HepG2 (cell line): ENCODE results near the gene TNFRSF6B. TPM values are rescaled to one million over a fixed set of nuclear protein-coding genes. Genes with fewer than 3 reads are reported as not detected.

Experiments
- BORCS8-MEF2B ChIP-seq: sonication (generic); formaldehyde crosslinking; IDR thresholded peaks from 2 replicates; pipeline ENCODE4 v1.8.0; 2022; ENCODE audit warnings: mild to moderate bottlenecking, missing genetic modification reagents
- CBX2 ChIP-seq, 2 experiments: fragments of 200-600 bp in 1 of 2; sonication (generic); formaldehyde crosslinking in 1 of 2; IDR thresholded peaks; 2 replicates each; pipeline versions ENCODE4 v1.7.0 to v1.8.1; 2018 to 2022; ENCODE audit warnings: low read depth in 2 of 2, low read length in 1 of 2, mild to moderate bottlenecking in 1 of 2, missing genetic modification reagents in 1 of 2
- DNMT1 ChIP-seq: sonication (generic); formaldehyde crosslinking; IDR thresholded peaks from 2 replicates; pipeline ENCODE4 v1.5.1; 2020; ENCODE audit warnings: mild to moderate bottlenecking, missing genetic modification reagents
- HNRNPL ChIP-seq: fragments of 200-400 bp; formaldehyde crosslinking; IDR thresholded peaks from 2 replicates; pipeline ENCODE4 v1.6.1; 2017; ENCODE audit warnings: mild to moderate bottlenecking, low read depth, low read length
- IRF2 ChIP-seq: IDR thresholded peaks from 2 replicates; pipeline ENCODE4 v1.6.1; 2018; ENCODE audit warnings: missing genetic modification reagents, missing compliant biosample characterization
- KDM4B ChIP-seq: sonication (generic); formaldehyde crosslinking; IDR thresholded peaks from 2 replicates; pipeline ENCODE4 v1.4.0; 2020; ENCODE audit warnings: missing genetic modification reagents
- NFKBIZ ChIP-seq: IDR thresholded peaks from 2 replicates; pipeline ENCODE4 v1.6.1; 2018; ENCODE audit warnings: missing genetic modification reagents, missing compliant biosample characterization
- SRSF1 ChIP-seq: fragments of 200-400 bp; formaldehyde crosslinking; optimal IDR thresholded peaks from 2 replicates; pipeline ENCODE3; 2017; ENCODE audit warnings: mild to moderate bottlenecking, low read depth, low read length, moderate library complexity
- ZFP82 ChIP-seq: sonication (generic); formaldehyde crosslinking; IDR thresholded peaks from 2 replicates; pipeline ENCODE4 v1.5.1; 2020; ENCODE audit warnings: mild to moderate bottlenecking, missing genetic modification reagents, borderline replicate concordance
- ZNF230 ChIP-seq: sonication (generic); formaldehyde crosslinking; IDR thresholded peaks from 2 replicates; pipeline ENCODE4 v1.4.0; 2020; ENCODE audit warnings: mild to moderate bottlenecking, missing genetic modification reagents
- ZNF546 ChIP-seq: sonication (generic); formaldehyde crosslinking; conservative IDR thresholded peaks from 2 replicates; pipeline ENCODE4 v1.8.1; 2023; ENCODE audit warnings: mild to moderate bottlenecking, missing genetic modification reagents
- ZNF781 ChIP-seq: sonication (generic); formaldehyde crosslinking; IDR thresholded peaks from 2 replicates; pipeline ENCODE4 v1.5.1; 2020; ENCODE audit warnings: borderline replicate concordance, mild to moderate bottlenecking, missing genetic modification reagents; ENCODE audit errors: not compliant biosample characterization
- ZNF782 ChIP-seq: sonication (generic); formaldehyde crosslinking; IDR thresholded peaks from 2 replicates; pipeline ENCODE4 v1.4.0; 2020; ENCODE audit warnings: missing genetic modification reagents, mild to moderate bottlenecking, borderline replicate concordance
- ZSCAN9 ChIP-seq: IDR thresholded peaks from 2 replicates; pipeline ENCODE4 v1.6.1; 2016; ENCODE audit warnings: borderline replicate concordance
- polyA plus RNA-seq, 8 experiments: library from polyadenylated mRNA; depleted of rRNA in 3 of 8; stranded (reverse) in 7 of 8; unstranded in 1 of 8; fragments of >200 nt; fragmentation: Illumina TruSeq in 4 of 8; extraction: Trizol in 4 of 8; gene quantifications; 2 replicates each; pipeline versions ENCODE4 v1.2.1 to v1.2.3, GENCODE V29; 2011 to 2016; ENCODE audit warnings: low read depth in 4 of 8, missing spikeins in 1 of 8, mixed read lengths in 1 of 8; ENCODE audit not compliant: insufficient read depth in 1 of 8
- total RNA-seq, 5 experiments: library from RNA; depleted of rRNA; stranded (reverse); fragments of >200 nt; fragmentation: Illumina TruSeq; extraction: Trizol; gene quantifications; 2 replicates each; pipeline ENCODE4 v1.2.3, GENCODE V29; 2016; ENCODE audit warnings: low read depth in 1 of 5
- TF ChIP-seq, protein P1 (sequence below): sonication (generic); formaldehyde crosslinking; IDR thresholded peaks from 2 replicates; pipeline ENCODE4 v1.8.0; 2022; ENCODE audit warnings: missing genetic modification reagents, mild to moderate bottlenecking, borderline replicate concordance
- TF ChIP-seq, protein P2 (sequence below): sonication (generic); formaldehyde crosslinking; IDR thresholded peaks from 2 replicates; pipeline ENCODE4 v1.8.0; 2022; ENCODE audit warnings: mild to moderate bottlenecking, missing genetic modification reagents, moderate library complexity

Gene TNFRSF6B
- total and polyA plus RNA-seq, 2 of the 13 experiments (the other 11 are each of a cell fraction or from before 2014, with no cell fraction given), result 0.24 TPM; not detected in 1

DNA sequence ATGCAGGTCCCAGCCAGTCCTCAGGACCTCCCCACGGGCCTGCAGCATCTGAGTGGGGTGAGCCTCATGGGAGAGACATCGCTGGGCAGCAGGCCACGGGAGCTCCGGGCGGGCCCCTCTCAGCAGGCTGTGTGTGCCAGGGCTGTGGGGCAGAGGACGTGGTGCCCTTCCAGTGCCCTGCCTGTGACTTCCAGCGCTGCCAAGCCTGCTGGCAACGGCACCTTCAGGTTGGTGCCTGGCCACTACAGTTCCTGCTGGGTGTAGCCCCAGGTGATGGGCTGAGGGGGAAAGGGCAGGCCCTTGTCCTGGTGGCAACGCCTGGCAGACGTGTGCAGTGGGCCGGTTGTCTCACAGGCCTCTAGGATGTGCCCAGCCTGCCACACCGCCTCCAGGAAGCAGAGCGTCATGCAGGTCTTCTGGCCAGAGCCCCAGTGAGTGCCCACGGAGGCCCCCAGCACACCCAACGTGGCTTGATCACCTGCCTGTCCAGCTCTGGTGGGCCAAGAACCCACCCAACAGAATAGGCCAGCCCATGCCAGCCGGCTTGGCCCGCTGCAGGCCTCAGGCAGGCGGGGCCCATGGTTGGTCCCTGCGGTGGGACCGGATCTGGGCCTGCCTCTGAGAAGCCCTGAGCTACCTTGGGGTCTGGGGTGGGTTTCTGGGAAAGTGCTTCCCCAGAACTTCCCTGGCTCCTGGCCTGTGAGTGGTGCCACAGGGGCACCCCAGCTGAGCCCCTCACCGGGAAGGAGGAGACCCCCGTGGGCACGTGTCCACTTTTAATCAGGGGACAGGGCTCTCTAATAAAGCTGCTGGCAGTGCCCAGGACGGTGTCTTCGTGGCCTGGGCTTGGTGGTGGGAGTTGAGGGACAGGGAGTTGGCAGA, 787 bp upstream of the TNFRSF6B start (continued):
- TF ChIP-seq, protein P1, sequence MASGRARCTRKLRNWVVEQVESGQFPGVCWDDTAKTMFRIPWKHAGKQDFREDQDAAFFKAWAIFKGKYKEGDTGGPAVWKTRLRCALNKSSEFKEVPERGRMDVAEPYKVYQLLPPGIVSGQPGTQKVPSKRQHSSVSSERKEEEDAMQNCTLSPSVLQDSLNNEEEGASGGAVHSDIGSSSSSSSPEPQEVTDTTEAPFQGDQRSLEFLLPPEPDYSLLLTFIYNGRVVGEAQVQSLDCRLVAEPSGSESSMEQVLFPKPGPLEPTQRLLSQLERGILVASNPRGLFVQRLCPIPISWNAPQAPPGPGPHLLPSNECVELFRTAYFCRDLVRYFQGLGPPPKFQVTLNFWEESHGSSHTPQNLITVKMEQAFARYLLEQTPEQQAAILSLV, result no peak
- no peak for TF ChIP-seq ZSCAN9 (CRISPR knock-in tag)
- TF ChIP-seq DNMT1 (CRISPR knock-in tag), result no peak
- no peak for TF ChIP-seq ZNF781 (CRISPR knock-in tag)
- no peak for TF ChIP-seq ZNF230 (CRISPR knock-in tag)
- TF ChIP-seq, protein P2, sequence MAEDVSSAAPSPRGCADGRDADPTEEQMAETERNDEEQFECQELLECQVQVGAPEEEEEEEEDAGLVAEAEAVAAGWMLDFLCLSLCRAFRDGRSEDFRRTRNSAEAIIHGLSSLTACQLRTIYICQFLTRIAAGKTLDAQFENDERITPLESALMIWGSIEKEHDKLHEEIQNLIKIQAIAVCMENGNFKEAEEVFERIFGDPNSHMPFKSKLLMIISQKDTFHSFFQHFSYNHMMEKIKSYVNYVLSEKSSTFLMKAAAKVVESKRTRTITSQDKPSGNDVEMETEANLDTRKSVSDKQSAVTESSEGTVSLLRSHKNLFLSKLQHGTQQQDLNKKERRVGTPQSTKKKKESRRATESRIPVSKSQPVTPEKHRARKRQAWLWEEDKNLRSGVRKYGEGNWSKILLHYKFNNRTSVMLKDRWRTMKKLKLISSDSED (CRISPR knock-in tag), result 0 out of 2 replicates have a peak, but pooled peaks have one; percentile 26
- no peak for TF ChIP-seq KDM4B (CRISPR knock-in tag)
- TF ChIP-seq SRSF1, result peak; percentile 7
- TF ChIP-seq IRF2 (CRISPR knock-in tag), result no peak
- no peak for TF ChIP-seq ZNF782
- TF ChIP-seq BORCS8-MEF2B, result 0 out of 2 replicates have a peak, but pooled peaks have one; percentile 46
- no peak for TF ChIP-seq ZNF546 (CRISPR knock-in tag)
- TF ChIP-seq CBX2 (IDR thresholded peaks at IDR 0.05; ENCODE audit: low read depth, low read length), result no peak
- no peak for TF ChIP-seq CBX2 (CRISPR knock-in tag; IDR thresholded peaks at IDR 0.05; ENCODE audit: low read depth)
- no peak for TF ChIP-seq ZFP82 (CRISPR knock-in tag)
- TF ChIP-seq NFKBIZ (CRISPR knock-in tag), result no peak
- peak; percentile 82 for TF ChIP-seq HNRNPL
